Breast epithelium (tissue), 3 donors: ENCODE data around the gene GUCA1A.

ENCODE experiments used
- POLR2A ChIP-seq: fragments of 450-650 bp; IDR thresholded peaks from one replicate; pipeline ENCODE4 v1.6.1; 2016; ENCODE audit warnings: antibody characterized with exemption, mild to moderate bottlenecking, moderate library complexity
- POLR2AphosphoS5 ChIP-seq, 3 donors: sonication (generic); formaldehyde crosslinking; IDR thresholded peaks; one replicate each; pipeline ENCODE4 v1.6.1; 2017; ENCODE audit warnings: antibody characterized with exemption in 3 of 3
- TF ChIP-seq, protein P1 (sequence below), 3 donors: fragments of 450-650 bp; IDR thresholded peaks; one replicate each; pipeline ENCODE4 v1.5.1; 2016 to 2017; ENCODE audit warnings: antibody characterized with exemption in 3 of 3, mild to moderate bottlenecking in 3 of 3, moderate library complexity in 3 of 3

DNA sequence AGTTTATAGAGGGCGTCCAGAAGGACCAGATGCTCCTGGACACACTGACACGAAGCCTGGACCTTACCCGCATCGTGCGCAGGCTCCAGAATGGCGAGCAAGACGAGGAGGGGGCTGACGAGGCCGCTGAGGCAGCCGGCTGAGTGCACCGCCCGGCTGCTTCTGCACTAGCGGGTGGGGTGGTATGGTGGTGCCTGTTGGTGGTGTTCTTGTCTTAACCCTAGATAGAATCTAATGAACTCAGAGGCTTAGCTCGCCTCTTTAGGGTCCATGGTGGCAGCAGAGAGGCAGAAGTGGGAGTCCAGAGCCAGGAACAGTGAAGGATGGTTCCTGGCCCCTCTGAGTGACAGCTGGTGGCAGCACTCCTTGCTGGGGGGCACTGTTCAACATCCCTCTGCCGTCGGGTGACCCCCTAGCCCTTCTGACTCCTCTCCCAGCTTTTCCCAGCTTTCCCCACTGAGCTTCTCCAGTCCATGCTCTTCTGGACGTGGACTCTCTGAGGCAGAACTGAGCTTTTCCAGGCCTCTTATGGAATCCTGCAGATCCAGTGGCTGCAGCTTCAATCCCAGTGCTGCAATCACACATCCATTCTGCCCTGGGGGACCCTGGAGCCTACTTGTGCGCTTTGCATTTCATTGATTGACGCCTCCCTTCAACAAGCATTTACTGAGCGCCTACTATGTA, 6.2 kb downstream of the GUCA1A start:
- TF ChIP-seq, protein P1, sequence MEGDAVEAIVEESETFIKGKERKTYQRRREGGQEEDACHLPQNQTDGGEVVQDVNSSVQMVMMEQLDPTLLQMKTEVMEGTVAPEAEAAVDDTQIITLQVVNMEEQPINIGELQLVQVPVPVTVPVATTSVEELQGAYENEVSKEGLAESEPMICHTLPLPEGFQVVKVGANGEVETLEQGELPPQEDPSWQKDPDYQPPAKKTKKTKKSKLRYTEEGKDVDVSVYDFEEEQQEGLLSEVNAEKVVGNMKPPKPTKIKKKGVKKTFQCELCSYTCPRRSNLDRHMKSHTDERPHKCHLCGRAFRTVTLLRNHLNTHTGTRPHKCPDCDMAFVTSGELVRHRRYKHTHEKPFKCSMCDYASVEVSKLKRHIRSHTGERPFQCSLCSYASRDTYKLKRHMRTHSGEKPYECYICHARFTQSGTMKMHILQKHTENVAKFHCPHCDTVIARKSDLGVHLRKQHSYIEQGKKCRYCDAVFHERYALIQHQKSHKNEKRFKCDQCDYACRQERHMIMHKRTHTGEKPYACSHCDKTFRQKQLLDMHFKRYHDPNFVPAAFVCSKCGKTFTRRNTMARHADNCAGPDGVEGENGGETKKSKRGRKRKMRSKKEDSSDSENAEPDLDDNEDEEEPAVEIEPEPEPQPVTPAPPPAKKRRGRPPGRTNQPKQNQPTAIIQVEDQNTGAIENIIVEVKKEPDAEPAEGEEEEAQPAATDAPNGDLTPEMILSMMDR (IDR thresholded peaks at IDR 0.05): no peak
- no peak for TF ChIP-seq POLR2A
- no peak for TF ChIP-seq POLR2AphosphoS5 (IDR thresholded peaks at IDR 0.05)
